ENCODE measurements around the gene RAB3IL1.

DNA sequence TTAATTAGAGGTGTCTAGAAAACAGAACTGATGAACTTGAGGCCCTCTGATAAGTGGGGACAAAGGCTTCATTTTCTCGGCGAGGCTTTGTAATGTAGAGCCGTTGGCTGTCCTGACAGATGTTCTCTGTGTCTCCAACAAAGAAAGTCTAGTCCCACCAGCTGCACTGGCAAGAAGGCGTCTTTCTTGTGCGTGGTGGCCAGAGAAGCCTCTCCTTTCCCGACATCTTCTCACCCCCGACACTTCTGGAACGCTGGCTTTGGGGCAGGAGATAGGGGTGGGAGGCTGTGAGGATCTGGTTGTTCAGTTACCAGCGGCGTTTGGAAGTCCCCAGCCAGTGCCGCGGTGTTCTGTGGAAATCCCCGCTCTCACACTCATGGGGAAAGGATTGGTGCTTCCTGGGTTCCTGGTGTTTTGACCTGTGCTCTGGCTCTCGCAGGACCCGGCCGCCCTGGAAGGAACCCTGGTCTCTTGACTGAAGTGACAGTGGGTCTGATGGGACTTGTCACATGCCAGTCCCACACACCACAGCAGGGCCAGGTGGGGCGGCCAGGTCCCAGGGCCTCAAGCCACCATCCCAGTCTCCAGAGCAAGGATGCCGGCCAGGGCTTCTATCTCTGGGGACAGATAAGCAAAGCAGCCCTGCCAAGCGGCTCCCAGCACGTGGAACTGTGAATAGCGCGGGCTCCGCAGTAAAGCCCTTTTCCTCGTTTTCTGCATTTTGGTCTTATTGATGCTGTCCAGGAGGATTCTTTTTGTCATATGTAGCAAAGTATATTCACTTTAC lies 66.1 kb downstream of the RAB3IL1 start:
- TF ChIP-seq, protein P1, sequence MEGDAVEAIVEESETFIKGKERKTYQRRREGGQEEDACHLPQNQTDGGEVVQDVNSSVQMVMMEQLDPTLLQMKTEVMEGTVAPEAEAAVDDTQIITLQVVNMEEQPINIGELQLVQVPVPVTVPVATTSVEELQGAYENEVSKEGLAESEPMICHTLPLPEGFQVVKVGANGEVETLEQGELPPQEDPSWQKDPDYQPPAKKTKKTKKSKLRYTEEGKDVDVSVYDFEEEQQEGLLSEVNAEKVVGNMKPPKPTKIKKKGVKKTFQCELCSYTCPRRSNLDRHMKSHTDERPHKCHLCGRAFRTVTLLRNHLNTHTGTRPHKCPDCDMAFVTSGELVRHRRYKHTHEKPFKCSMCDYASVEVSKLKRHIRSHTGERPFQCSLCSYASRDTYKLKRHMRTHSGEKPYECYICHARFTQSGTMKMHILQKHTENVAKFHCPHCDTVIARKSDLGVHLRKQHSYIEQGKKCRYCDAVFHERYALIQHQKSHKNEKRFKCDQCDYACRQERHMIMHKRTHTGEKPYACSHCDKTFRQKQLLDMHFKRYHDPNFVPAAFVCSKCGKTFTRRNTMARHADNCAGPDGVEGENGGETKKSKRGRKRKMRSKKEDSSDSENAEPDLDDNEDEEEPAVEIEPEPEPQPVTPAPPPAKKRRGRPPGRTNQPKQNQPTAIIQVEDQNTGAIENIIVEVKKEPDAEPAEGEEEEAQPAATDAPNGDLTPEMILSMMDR (CRISPR knock-in tag; IDR thresholded peaks at IDR 0.05), result no peak
- TF ChIP-seq TBP (CRISPR knock-in tag; IDR thresholded peaks at IDR 0.05), result no peak
- TF ChIP-seq, protein P2, sequence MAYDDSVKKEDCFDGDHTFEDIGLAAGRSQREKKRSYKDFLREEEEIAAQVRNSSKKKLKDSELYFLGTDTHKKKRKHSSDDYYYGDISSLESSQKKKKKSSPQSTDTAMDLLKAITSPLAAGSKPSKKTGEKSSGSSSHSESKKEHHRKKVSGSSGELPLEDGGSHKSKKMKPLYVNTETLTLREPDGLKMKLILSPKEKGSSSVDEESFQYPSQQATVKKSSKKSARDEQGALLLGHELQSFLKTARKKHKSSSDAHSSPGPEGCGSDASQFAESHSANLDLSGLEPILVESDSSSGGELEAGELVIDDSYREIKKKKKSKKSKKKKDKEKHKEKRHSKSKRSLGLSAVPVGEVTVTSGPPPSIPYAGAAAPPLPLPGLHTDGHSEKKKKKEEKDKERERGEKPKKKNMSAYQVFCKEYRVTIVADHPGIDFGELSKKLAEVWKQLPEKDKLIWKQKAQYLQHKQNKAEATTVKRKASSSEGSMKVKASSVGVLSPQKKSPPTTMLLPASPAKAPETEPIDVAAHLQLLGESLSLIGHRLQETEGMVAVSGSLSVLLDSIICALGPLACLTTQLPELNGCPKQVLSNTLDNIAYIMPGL (CRISPR knock-in tag; IDR thresholded peaks at IDR 0.05; ENCODE audit: borderline replicate concordance in 1 of 2, low read depth in 1 of 2), result no peak
- TF ChIP-seq FOXJ3 (CRISPR knock-in tag; IDR thresholded peaks at IDR 0.05; ENCODE audit: borderline replicate concordance), result no peak
- TF ChIP-seq RXRA (CRISPR knock-in tag; IDR thresholded peaks at IDR 0.05), result no peak
